ENCODE data around the gene EML1.

GRCh38 chr14:99815696-99816095, 22.5 kb downstream of the EML1 start:
- no peak for TF ChIP-seq CTCF (IDR thresholded peaks at IDR 0.05; ENCODE audit: poor library complexity)
- no peak for TF ChIP-seq EZH2 (IDR thresholded peaks at IDR 0.05; ENCODE audit: borderline replicate concordance)

All from hepatocyte (in vitro differentiated cells).